CD4-positive, alpha-beta T cell treated with Interleukin-4 for 4 hours (primary cell): Measurements from ENCODE around the gene CCM2.
"Not testable (repeated sequence)": the region's sequence is repeated elsewhere in the genome, so short reads cannot be mapped to it uniquely, and the experiment has no call there.

Experiments
- DNase-seq: peaks from one replicate; pipeline ENCODE4 v3.0.0-alpha.2; 2020

The CCM2 gene

GRCh38 chr7:45106820-45107219 lies 106.8 kb downstream of the CCM2 start:
- DNase-seq: no peak

- no peak for DNase-seq
Measured at GRCh38 chr7:45107356-45107755, 107.4 kb downstream of the CCM2 start.

GRCh38 chr7:45108863-45109262 lies 108.9 kb downstream of the CCM2 start:
- no peak for DNase-seq

GRCh38 chr7:45111298-45112223 lies 111.6 kb downstream of the CCM2 start, which contains the start of gene TBRG4:
TSS of gene TBRG4 (minus strand) at chr7:45111697. CDS start at chr7:45109237, 2,460 bp downstream.
- DNase-seq: peak; percentile 90

DNA sequence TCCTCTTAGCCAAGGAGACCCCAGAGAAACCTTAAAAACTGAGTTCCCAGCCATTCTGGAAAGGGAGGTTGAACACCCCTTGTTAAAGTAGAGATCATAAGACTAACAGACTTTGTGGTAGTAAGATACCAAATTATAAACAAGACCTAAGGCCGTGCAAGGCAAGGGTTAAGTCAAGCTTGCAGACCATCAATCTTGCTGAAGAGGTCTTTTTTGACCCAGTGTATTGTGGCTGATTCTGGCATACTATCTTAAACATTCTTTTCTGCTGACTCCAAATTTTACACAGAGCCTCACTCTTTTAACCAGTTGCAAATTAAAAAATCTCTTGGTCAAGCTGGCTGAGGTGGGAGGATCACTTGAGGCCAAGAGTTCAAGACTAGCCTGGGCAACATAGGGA lies 112.6 kb downstream of the CCM2 start:
- DNase-seq: no peak

- DNase-seq: not testable (repeated sequence)
Measured at GRCh38 chr7:45114257-45114656, 114.3 kb downstream of the CCM2 start.

- DNase-seq: no peak
Measured at GRCh38 chr7:45114926-45115325, 114.9 kb downstream of the CCM2 start.

GRCh38 chr7:45116048-45116447 lies 116.0 kb downstream of the CCM2 start:
- no peak for DNase-seq

DNA sequence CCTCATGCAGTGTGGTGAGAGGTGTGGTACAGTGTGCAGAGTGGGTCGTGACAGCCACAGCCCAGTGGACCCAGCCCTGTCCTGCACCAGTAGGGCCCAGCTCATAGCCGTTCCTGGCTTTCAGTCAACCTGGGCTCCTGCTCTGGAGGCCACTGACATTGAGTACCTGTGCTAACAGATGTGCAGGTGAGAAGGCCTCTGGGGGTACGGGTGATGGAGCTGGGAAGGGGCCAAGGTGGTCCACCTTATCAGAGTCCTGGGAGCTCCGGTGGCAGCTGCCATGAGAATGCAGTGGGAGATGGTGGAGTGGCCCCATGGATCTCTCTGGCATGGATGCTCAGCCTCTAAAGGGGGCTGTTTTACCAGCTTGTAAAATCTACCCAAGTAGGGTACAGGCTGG lies 117.6 kb downstream of the CCM2 start:
- no peak for DNase-seq

- no peak for DNase-seq
Measured at GRCh38 chr7:45118292-45118691, 118.3 kb downstream of the CCM2 start.

DNA sequence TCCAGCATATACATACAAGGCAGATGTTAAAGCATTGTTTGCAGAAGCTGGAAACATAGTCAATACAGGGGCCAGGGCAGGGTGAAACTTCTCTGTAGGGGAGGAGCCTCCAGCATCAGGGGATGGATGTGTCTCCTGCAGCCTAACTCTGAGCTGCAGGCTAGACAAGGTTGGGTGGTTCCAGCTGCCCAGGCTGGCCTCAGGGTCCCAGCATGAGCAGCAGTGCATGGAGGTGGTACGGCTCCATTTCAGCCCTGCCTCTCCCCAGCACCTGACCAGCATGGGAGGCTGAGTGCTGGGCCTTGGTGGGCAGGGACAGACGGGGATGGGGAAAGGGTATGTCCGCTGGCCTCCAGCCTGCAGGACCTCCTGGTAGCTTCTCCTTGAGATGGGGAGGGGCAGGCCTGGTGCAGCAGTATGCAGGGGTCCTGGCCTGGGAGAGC lies 118.9 kb downstream of the CCM2 start:
- DNase-seq: no peak

- no peak for DNase-seq
Measured at GRCh38 chr7:45119550-45119949, 119.5 kb downstream of the CCM2 start.

DNA sequence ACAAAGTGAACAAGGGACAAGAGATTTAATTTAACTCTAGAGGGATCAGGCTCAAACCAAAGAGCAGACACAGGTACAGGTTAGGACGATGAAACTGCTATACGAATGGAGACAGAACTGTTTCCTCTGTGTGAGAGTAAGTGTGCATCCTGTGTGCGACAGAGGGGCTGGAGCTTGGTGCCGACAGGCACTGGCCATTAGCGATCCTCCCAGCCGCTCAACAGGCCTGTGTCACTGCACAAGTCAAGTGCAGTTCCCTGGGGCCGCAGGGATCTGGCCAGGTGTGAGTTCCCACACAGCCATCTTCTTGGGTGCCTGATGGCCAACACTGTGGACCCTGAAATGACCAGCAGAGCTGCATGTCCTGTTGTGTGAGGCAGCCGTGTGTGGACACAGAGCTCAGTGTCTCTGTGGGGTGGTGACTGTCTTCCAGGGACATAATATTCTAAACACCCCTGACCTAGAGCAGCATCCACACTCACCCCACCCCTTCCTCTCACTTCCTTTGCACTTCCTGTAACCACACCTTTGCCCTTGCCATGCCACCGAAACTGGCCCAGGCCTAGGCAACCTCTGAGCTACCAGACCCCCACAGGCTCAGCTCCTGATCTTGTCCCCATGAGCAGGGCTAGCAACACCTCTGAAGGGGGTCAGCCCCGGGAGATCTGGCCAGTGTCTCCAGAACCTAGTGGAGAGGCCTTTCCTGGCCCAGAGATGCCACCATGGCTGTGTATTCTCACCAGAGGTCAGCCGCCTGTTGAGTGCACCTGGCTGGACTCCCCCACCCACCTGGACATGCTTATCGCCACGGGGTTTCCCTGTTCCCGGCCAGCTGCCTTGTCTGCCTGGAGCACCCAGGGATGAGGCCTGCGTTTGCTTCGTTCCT lies 123.2 kb downstream of the CCM2 start:
- DNase-seq: no peak

DNA sequence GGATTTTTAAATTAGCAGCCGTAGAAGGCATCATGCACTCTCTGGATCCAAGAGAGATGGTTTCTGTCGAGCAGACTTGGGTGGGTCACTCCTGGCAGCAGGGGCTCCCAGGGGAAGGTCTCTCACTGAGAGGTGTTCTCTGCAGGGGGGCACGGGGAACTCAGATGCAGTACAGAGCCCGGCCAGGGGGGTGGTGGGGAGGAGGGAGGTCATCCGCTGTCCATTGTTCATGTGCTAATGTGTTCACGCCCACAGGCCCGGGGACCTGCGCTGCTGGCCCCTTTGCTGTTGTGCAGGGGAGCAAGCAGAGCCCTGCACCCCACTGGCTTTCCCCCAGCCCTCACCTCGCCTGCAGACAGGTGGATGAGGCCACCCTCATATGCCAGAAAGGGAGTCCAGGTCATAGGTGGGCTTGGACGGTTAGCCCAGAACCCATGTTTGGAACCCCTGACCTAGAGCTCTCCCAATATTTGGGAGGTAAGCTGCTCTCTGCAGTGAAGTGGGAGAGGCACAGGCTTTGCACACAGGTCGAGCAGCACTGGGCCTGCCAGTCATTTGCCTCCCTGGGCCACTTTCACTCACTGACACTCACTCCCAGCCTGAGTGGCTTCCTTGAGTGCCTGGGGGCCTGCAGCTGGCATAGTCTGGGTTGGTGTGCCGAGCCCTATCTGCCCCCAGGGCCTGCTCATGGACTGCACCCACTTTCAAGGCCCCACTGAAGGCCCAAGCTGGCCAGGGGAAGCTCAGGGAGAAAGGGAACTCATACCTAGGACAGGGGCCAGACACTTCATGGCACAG lies 124.1 kb downstream of the CCM2 start:
- no peak for DNase-seq

- DNase-seq: no peak
Measured at GRCh38 chr7:45125193-45125904, 125.3 kb downstream of the CCM2 start.
